Cardiac fibroblast (primary cell): Measurements from ENCODE around the gene CD74.
A peak's percentile ranks its signal among the peaks of the same experiment; 100 is the strongest.
"Not testable (repeated sequence)": the region's sequence is repeated elsewhere in the genome, so short reads cannot be mapped to it uniquely, and the experiment has no call there.

ENCODE experiments used
- DNase-seq, 2 donors: peaks; one replicate each; pipeline versions ENCODE4 v3.0.0 to v3.0.0-alpha.2; 2010; ENCODE audit warnings: low read depth in 2 of 2
- H3K4me3 ChIP-seq, 2 donors: replicated peaks in 1 of 2; 1 replicate in 1 of 2; 2 replicates in 1 of 2; pipeline ENCODE4 v1.5.1; 2011; ENCODE audit warnings: low read depth in 2 of 2, low read length in 2 of 2, mild to moderate bottlenecking in 2 of 2, moderate library complexity in 1 of 2
- CTCF ChIP-seq: IDR thresholded peaks from one replicate; pipeline ENCODE4 v1.5.1; 2011; ENCODE audit warnings: low read depth, mild to moderate bottlenecking, low read length, inconsistent platforms

Gene CD74

DNA sequence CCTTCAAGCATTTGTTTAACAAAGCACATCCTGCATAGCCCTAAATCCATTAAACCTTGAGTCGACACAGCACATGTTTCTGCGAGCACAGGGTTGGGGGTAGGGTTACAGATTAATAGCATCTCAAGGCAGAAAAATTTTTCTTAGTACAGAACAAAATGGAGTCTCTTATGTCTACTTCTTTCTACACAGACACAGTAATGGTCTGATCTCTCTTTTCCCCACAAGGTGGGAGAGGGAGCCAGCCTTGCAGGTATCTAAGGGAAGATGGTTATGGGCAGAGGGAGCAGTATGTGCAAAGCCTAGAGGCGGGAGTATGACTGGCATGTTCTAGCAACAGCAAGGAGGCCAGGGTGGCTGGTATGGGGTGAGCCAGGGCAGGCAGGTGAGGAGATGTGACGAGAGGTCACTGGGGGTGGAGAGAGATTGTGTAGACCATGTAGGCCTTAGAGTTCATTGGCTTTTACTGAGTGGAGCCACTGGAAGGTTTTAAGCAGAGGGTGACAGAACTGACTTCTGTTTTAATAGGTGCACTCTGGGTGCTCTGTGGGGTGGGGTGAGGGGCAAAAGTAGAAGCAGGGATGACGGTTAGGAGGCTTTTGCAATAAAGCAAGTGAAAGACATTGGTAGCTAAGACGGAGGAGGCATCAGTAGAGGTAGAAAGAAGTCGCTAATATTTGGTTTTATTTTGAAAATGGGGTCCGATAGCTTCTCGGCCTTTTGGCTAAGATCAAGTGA is 42.0 kb upstream of the CD74 start:
- no peak overlapping the region for H3K4me3 ChIP-seq
- no peak for DNase-seq
- no peak for TF ChIP-seq CTCF

DNA sequence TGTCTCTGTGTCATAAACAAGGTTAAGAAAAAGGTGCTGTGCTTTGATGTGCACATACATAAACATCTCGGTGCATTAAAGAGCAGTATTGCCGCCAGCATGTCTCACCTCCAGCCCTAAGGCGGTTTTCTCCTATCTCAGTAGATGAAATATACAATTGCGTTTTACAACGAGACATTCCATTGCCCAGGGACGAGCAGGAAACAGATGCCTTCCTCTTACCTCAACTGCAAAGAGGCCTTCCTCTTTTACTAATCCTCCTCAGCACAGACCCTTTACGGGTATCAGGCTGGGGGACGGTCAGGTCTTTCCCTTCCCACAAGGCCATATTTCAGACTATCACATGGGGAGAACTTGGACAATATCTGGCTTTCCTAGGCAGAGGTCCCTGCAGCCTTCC is 41.3 kb upstream of the CD74 start:
- not testable (repeated sequence) for H3K4me3 ChIP-seq, DNase-seq

- TF ChIP-seq CTCF: no peak
- no peak overlapping the region for H3K4me3 ChIP-seq
These were observed 40.2 kb upstream of the CD74 start for GRCh38 chr5:150452914-150453313.

GRCh38 chr5:150451594-150451993 is 38.9 kb upstream of the CD74 start:
- DNase-seq: no peak
- no peak overlapping the region for H3K4me3 ChIP-seq
- no peak for TF ChIP-seq CTCF

More at GRCh38 chr5:150452914-150453313, 40.2 kb upstream of the CD74 start:
- no peak for DNase-seq

- peak; percentile 96 to 97 for DNase-seq
- H3K4me3 ChIP-seq: peak within 1 kb of the TSS; percentile 58 to 64
- TF ChIP-seq CTCF: peak; percentile 94
These were observed 37.0 kb upstream of the CD74 start, which contains the start of gene RPS14 for GRCh38 chr5:150449517-150450339. Gene RPS14 (minus strand): TSS chr5:150449739. CDS start chr5:150447733, 2,006 bp downstream.

DNA sequence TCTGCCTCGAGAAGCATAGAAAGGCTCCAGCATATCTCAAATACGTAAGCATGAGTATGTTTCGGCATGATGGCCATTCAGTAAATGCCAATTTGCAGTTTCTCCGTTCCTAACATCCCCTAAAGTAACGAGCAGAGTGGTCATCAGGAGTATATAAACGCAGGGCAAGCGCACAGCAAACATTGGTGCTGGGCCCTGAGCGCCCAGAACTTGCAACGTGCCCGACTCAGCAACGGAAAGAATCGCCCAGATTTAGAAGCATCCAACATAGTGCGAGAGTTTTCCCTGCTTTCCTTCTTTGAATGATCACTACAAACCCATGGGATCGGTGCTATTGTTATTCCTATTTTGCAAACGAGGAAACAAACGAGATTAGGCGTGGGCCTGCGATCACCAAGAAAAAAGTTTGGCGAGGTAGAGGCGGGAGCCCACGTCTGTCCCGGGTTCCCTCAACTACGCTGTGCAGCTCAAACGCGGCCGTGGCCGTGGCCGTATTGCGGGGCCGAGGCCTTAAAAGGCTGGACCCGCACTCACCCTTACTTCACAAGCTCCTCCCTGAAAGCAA is 36.3 kb upstream of the CD74 start:
- H3K4me3 ChIP-seq: peak overlapping the region; percentile 58 to 64
- no peak for TF ChIP-seq CTCF
- no peak for DNase-seq

GRCh38 chr5:150448334-150448733 is 35.6 kb upstream of the CD74 start:
- TF ChIP-seq CTCF: no peak
- peak overlapping the region; percentile 58 to 64 for H3K4me3 ChIP-seq
- no peak for DNase-seq
